ENCODE measurements around the gene SRPRA. TPM values are rescaled to one million over a fixed set of nuclear protein-coding genes. Genes with fewer than 3 reads are reported as not detected.
A peak's percentile ranks its signal among the peaks of the same experiment; 100 is the strongest.

Gene SRPRA
- total and polyA plus RNA-seq, 10 of the 15 experiments (the other 5 are each of a cell fraction or from before 2014, with no cell fraction given): 29.6 to 131 (median 92.8) TPM

DNA sequence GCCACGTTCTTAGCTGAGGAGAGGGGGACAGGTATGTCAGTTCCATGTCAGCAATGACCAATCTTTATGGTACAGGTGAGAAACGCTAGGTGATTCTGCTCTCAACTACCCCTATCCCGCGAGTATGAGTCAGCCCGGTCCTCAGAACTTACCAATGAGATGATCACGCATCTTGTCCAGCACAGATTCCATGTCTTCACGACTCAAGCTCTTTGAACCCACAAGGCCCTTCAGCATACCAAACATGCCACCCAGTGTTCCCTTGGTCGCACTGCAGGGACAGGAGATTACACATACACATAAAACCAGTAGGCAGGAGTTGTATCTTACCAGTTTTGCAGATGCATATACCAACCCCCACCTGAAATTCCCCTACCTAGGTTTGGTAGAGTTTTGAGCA is 2.9 kb downstream of the SRPRA start:
- in situ Hi-C loops (cut with MboI): no loop called here
- no peaks in the 10 kb centered on the region; the same call in 1 of the 2 replicates for H4K20me1 ChIP-seq (ENCODE audit: control insufficient read depth, insufficient read depth)
- DNase-seq (ENCODE audit: low read depth, low spot score) (no peak), FAIRE-seq (no peak), ATAC-seq (no peak)
- H3K4me2 ChIP-seq (ENCODE audit: control insufficient read depth, insufficient read depth): no peak overlapping the region
- intact Hi-C loops (cut with micrococcal nuclease; ENCODE audit: unreplicated experiment): loop anchor here (5.0 kb wide), 1 partner anchor 54 kb away; the partner anchor contains the start of genes FAM118B and RPUSD4
- H3K4me1 ChIP-seq (ENCODE audit: control insufficient read depth, insufficient read depth, low read length): peaks cover 3% of the 10 kb centered on the region; the same call in 1 of the 2 replicates
- H3K9me3 ChIP-seq (replicated peaks; ENCODE audit: control insufficient read depth, insufficient read depth, low read length): no peaks in the 10 kb centered on the region
- no peaks in the 10 kb centered on the region for H3K27me3 ChIP-seq (replicated peaks in 1 of 2; ENCODE audit: control insufficient read depth in 2 of 2, insufficient read depth in 2 of 2, low read length in 1 of 2)
- peaks cover 29 to 60% of the 10 kb centered on the region in 2 experiments for H3K36me3 ChIP-seq (ENCODE audit: control insufficient read depth in 2 of 2, insufficient read depth in 2 of 2, low read length in 1 of 2)
- H3K79me2 ChIP-seq (ENCODE audit: control insufficient read depth, insufficient read depth, low read length): peaks cover 37% of the 10 kb centered on the region
- POLR2A ChIA-PET: no interaction called here
- H3K4me3 ChIP-seq: no peak overlapping the region
- BruUV-seq (replicated peaks): no TSS peak
- RAD21 ChIA-PET (ENCODE audit: unreplicated experiment): no interaction called here
- TF ChIP-seq, protein P1, sequence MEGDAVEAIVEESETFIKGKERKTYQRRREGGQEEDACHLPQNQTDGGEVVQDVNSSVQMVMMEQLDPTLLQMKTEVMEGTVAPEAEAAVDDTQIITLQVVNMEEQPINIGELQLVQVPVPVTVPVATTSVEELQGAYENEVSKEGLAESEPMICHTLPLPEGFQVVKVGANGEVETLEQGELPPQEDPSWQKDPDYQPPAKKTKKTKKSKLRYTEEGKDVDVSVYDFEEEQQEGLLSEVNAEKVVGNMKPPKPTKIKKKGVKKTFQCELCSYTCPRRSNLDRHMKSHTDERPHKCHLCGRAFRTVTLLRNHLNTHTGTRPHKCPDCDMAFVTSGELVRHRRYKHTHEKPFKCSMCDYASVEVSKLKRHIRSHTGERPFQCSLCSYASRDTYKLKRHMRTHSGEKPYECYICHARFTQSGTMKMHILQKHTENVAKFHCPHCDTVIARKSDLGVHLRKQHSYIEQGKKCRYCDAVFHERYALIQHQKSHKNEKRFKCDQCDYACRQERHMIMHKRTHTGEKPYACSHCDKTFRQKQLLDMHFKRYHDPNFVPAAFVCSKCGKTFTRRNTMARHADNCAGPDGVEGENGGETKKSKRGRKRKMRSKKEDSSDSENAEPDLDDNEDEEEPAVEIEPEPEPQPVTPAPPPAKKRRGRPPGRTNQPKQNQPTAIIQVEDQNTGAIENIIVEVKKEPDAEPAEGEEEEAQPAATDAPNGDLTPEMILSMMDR (IDR thresholded peaks at IDR 0.05 in 2 of 3, conservative IDR thresholded peaks at IDR 0.05 in 1 of 3; ENCODE audit: control insufficient read depth in 2 of 3, extremely low read depth in 1 of 3, insufficient read depth in 1 of 3, low read depth in 3 of 3, low read length in 3 of 3): 0 out of 6 replicates have a peak, but pooled peaks of 1 of the 3 experiments have one; percentile 1
- TF ChIP-seq BCL11A (IDR thresholded peaks at IDR 0.05; ENCODE audit: low read depth, low read length): no peak
- 0 out of 2 replicates have a peak, but pooled peaks have one; percentile 34 for TF ChIP-seq POLR2AphosphoS5 (IDR thresholded peaks at IDR 0.05; ENCODE audit: low read length)
- TF ChIP-seq RAD21 (IDR thresholded peaks at IDR 0.05; ENCODE audit: insufficient read depth, low read depth, low read length): 0 out of 2 replicates have a peak, but pooled peaks have one; percentile 5
- H3K27ac ChIP-seq (ENCODE audit: control insufficient read depth, insufficient read depth): no peak overlapping the region
- H3K9ac ChIP-seq (ENCODE audit: control insufficient read depth, insufficient read depth, low read length): no peak overlapping the region
- CTCF ChIA-PET: no interaction called here
- WGBS (ENCODE audit: insufficient coverage, insufficient replicate concordance, low lambda C conversion rate, missing lambda C conversion rate): 97% methylated on average over 8 of the region's 8 CpGs
- SMC1A ChIA-PET (ENCODE audit: uncharacterized antibody, unreplicated experiment): no interaction called here
- H2AFZ ChIP-seq (ENCODE audit: control insufficient read depth, low read depth, low read length): no peak overlapping the region

DNA sequence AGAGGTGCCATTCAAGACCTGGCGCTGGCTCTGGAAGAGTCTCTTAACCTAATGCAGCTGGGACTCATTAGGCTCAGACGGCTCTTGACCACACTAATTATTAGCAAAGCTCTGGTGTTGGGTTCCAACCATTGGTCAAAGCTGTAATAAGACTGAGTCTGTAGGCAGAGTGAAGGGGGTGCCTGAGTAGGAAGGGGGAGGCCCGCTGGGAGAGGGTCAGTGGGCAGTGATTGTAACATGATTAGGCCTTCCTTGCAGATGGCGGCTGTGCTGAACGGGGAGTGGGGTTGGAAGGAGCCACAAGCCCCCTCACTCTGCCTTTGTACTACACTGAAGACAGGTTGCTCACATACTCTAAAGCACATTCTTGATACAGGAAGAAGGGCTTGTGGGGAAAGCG is 5.2 kb downstream of the SRPRA start:
- ATAC-seq (no peak), DNase-seq (ENCODE audit: low read depth, low spot score) (no peak), FAIRE-seq (no peak)
- WGBS (ENCODE audit: insufficient coverage, insufficient replicate concordance, low lambda C conversion rate, missing lambda C conversion rate): 87% methylated on average over 6 of the region's 6 CpGs
- ChIA-PET CTCF (interaction anchor here (0.9 to 1.6 kb wide), 2 partner anchors 12 to 30 kb away, joined by 3 to 4 read pairs; no protein-coding TSS in a partner anchor), RAD21 (ENCODE audit: unreplicated experiment) (no interaction called here), SMC1A (ENCODE audit: uncharacterized antibody, unreplicated experiment) (interaction anchor here (1.2 kb wide), 1 partner anchor 336 kb away, joined by 3 read pairs; no protein-coding TSS in a partner anchor), POLR2A (interaction anchor here (0.5 kb wide), 1 partner anchor 70 kb away, joined by 3 read pairs; no protein-coding TSS in a partner anchor)
- Histone ChIP-seq H3K27me3 (replicated peaks in 1 of 2; ENCODE audit: control insufficient read depth in 2 of 2, insufficient read depth in 2 of 2, low read length in 1 of 2) (no peaks in the 10 kb centered on the region), H3K4me3 (no peak overlapping the region), H3K9ac (ENCODE audit: control insufficient read depth, insufficient read depth, low read length) (no peak overlapping the region), H3K4me2 (ENCODE audit: control insufficient read depth, insufficient read depth) (no peak overlapping the region), H4K20me1 (ENCODE audit: control insufficient read depth, insufficient read depth) (no peaks in the 10 kb centered on the region; the same call in 1 of the 2 replicates), H2AFZ (ENCODE audit: control insufficient read depth, low read depth, low read length) (no peak overlapping the region), H3K4me1 (ENCODE audit: control insufficient read depth, insufficient read depth, low read length) (peaks cover 3% of the 10 kb centered on the region; the same call in 1 of the 2 replicates), H3K36me3 (ENCODE audit: control insufficient read depth in 2 of 2, insufficient read depth in 2 of 2, low read length in 1 of 2) (peaks cover 29 to 61% of the 10 kb centered on the region in 2 experiments), H3K79me2 (ENCODE audit: control insufficient read depth, insufficient read depth, low read length) (peaks cover 21% of the 10 kb centered on the region), H3K27ac (ENCODE audit: control insufficient read depth, insufficient read depth) (no peak overlapping the region), H3K9me3 (replicated peaks; ENCODE audit: control insufficient read depth, insufficient read depth, low read length) (no peaks in the 10 kb centered on the region)
- TF ChIP-seq ZNF207 (IDR thresholded peaks at IDR 0.05; ENCODE audit: borderline replicate concordance): no peak
- no peak for TF ChIP-seq TCF12 (IDR thresholded peaks at IDR 0.05; ENCODE audit: low read depth, low read length)
- in situ Hi-C loops (cut with MboI) (no loop called here), intact Hi-C loops (cut with micrococcal nuclease; ENCODE audit: unreplicated experiment) (no loop called here)
- BruUV-seq (replicated peaks): no TSS peak

Measured in GM12878 (cell line).